Measurements from ENCODE around the gene MAB21L4. TPM values are rescaled to one million over a fixed set of nuclear protein-coding genes. Genes with fewer than 3 reads are reported as not detected.

MAB21L4 gene
- total and polyA plus RNA-seq, 2 donors from 2014 or later: 6.1 to 28.5 TPM

- TF ChIP-seq, protein P1, sequence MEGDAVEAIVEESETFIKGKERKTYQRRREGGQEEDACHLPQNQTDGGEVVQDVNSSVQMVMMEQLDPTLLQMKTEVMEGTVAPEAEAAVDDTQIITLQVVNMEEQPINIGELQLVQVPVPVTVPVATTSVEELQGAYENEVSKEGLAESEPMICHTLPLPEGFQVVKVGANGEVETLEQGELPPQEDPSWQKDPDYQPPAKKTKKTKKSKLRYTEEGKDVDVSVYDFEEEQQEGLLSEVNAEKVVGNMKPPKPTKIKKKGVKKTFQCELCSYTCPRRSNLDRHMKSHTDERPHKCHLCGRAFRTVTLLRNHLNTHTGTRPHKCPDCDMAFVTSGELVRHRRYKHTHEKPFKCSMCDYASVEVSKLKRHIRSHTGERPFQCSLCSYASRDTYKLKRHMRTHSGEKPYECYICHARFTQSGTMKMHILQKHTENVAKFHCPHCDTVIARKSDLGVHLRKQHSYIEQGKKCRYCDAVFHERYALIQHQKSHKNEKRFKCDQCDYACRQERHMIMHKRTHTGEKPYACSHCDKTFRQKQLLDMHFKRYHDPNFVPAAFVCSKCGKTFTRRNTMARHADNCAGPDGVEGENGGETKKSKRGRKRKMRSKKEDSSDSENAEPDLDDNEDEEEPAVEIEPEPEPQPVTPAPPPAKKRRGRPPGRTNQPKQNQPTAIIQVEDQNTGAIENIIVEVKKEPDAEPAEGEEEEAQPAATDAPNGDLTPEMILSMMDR (IDR thresholded peaks at IDR 0.05; ENCODE audit: borderline replicate concordance, extremely low read depth, insufficient read depth): no peak
- Histone ChIP-seq H3K4me1 (ENCODE audit: control insufficient read depth in 2 of 3, insufficient read depth in 2 of 3, low read depth in 1 of 3, low read length in 3 of 3) (no peaks in the 10 kb centered on the region), H3K27me3 (ENCODE audit: control insufficient read depth, insufficient read depth, low read length) (no peaks in the 10 kb centered on the region), H3K27ac (ENCODE audit: low read depth in 2 of 2, low read length in 2 of 2) (no peak overlapping the region), H3K36me3 (ENCODE audit: control insufficient read depth in 2 of 3, insufficient read depth in 3 of 3, low read length in 3 of 3) (no peaks in the 10 kb centered on the region), H3K9ac (ENCODE audit: low read length in 3 of 3) (no peak overlapping the region), H3K9me3 (ENCODE audit: control insufficient read depth in 2 of 3, insufficient read depth in 1 of 3, low read length in 3 of 3) (no peaks in the 10 kb centered on the region), H3K4me3 (ENCODE audit: low read length in 3 of 3) (no peak overlapping the region)
- DNase-seq (peak in 1 of 5 donors; percentile 78), FAIRE-seq (no peak)
- intact Hi-C loops (cut with DNase I): no loop called here
These were observed 9.3 kb upstream of the MAB21L4 start for GRCh38 chr2:240905176-240905781.

DNA sequence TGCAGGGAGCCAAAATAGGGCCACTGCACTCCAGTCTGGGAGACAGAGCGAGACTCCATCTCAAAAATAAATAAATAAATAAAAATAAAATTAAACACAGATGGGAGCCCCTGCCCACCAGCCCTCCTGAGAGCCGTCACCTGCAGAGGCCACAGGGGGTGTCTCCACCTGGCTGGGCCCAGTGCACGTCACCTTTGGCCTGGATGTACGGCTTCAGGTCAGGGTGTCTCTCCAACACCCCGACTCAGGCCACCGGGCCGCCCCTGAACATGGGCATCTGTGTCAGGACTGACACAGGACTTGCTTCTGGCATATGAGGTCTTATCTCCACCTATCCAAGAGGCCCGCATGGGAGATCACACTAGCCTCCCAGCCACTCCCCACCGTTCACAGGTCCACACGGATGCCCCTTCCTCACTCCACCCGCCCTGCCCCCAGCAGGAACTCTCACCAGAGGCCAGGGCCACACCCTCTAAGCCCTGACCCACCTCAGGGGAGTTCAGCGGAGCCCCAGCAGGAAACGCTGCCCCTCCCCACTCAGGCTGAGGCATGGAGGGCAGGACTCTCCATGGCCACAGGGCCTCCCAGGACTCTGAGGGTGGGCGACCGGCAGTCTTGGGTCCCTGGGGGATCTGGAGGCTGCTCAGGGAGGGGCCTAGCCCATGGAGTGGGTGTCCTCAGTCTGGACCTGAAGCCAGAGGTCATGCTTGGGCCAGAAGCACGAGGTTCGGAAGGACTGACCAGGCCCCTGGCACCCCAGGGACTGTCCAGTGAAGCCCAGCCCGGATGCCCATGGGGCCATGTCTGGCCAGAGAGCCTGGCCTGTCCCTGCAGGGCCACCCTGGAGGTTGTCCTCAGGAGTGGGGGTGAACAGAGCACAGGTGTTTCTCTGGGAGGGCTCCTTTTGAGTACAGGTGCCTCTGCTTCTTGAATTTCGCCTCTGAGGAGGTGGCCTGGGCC lies 8.5 kb upstream of the MAB21L4 start:
- Histone ChIP-seq H3K36me3 (ENCODE audit: control insufficient read depth in 2 of 3, insufficient read depth in 3 of 3, low read length in 3 of 3) (no peaks in the 10 kb centered on the region), H3K27ac (ENCODE audit: low read depth in 2 of 2, low read length in 2 of 2) (no peak overlapping the region), H3K27me3 (ENCODE audit: control insufficient read depth, insufficient read depth, low read length) (no peaks in the 10 kb centered on the region), H3K9me3 (ENCODE audit: control insufficient read depth in 2 of 3, insufficient read depth in 1 of 3, low read length in 3 of 3) (no peaks in the 10 kb centered on the region), H3K9ac (ENCODE audit: low read length in 3 of 3) (no peak overlapping the region), H3K4me3 (ENCODE audit: low read length in 3 of 3) (no peak overlapping the region), H3K4me1 (ENCODE audit: control insufficient read depth in 2 of 3, insufficient read depth in 2 of 3, low read depth in 1 of 3, low read length in 3 of 3) (no peaks in the 10 kb centered on the region)
- intact Hi-C loops (cut with DNase I): no loop called here
- FAIRE-seq: no peak
- DNase-seq: peak in 1 of 5 donors; percentile 60
- TF ChIP-seq, protein P1 (IDR thresholded peaks at IDR 0.05; ENCODE audit: borderline replicate concordance, extremely low read depth, insufficient read depth): no peak

DNA sequence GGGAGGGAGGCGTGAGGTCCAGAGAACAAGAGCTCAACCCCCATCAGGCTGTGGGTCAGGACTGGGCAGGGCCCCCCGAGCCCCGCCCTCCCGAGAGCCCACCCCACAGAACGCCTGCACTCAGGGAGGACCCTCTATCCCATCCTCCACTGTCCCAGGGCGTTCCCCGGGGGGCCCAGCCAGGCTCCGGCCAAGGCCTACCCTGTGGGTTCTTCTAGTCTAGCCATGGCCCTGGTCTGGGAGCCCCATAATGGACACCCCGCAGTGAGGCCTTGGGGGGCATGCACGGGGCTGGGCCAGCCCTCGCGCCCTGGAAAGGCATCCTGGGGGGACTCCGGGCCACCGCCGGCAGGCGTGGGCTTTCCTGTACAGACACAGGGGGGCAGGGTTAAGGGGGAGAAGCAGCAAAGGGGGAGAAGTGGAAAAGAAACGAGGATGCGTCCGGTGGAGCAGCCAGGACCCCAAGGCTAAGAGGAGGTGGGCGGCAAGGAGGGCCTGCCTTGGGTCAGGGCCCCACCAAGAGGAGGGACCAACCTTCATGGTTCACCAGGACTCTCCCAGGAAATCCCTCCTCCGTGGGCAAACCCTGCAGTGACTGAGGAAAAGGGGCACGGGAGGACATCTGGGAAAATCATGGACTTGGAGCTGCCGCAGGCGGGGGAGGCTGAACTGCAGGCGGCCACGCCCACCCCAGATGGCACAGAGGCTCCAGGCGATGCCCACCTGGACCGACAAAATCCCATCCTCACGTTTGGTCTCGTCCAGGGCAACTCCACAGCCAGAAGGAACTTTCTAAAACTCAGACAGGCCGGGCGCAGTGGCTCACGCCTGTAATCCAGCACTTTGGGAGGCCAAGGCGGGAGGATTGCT lies 7.5 kb upstream of the MAB21L4 start:
- Histone ChIP-seq H3K4me3 (ENCODE audit: low read length in 3 of 3) (no peak overlapping the region), H3K27me3 (ENCODE audit: control insufficient read depth, insufficient read depth, low read length) (no peaks in the 10 kb centered on the region), H3K9ac (ENCODE audit: low read length in 3 of 3) (no peak overlapping the region), H3K9me3 (ENCODE audit: control insufficient read depth in 2 of 3, insufficient read depth in 1 of 3, low read length in 3 of 3) (no peaks in the 10 kb centered on the region), H3K4me1 (ENCODE audit: control insufficient read depth in 2 of 3, insufficient read depth in 2 of 3, low read depth in 1 of 3, low read length in 3 of 3) (peaks cover 0 to 2% (median 0%) of the 10 kb centered on the region in 3 donors), H3K27ac (ENCODE audit: low read depth in 2 of 2, low read length in 2 of 2) (no peak overlapping the region), H3K36me3 (ENCODE audit: control insufficient read depth in 2 of 3, insufficient read depth in 3 of 3, low read length in 3 of 3) (no peaks in the 10 kb centered on the region)
- FAIRE-seq (no peak), DNase-seq (peak in 2 of 5 donors; percentile 30 to 70)
- TF ChIP-seq, protein P1 (IDR thresholded peaks at IDR 0.05; ENCODE audit: borderline replicate concordance, extremely low read depth, insufficient read depth): no peak
- intact Hi-C loops (cut with DNase I): no loop called here

All from kidney (tissue), 14 donors.